ENCODE data around the gene INAVA. TPM values are rescaled to one million over a fixed set of nuclear protein-coding genes. Genes with fewer than 3 reads are reported as not detected.

The INAVA gene
- total and polyA plus RNA-seq, 2 donors (not counting 1 experiment from before 2014, with no cell fraction given), result 0.06 to 0.34 TPM

DNA sequence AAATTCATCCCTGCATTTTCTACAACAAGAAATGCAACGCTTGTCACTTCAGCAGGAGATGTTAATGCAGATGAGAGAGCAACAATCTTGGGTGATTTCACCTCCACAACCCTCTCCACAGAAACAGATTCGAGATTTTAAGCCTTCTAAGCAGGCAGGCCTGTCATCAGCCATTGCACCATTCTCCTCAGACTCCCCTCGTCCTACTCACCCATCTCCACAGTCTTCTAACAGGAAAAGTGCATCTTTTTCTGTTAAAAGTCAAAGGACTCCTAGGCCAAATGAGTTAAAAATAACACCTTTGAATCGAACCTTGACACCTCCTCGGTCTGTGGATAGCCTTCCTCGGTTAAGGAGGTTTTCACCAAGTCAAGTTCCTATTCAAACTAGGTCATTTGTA lies 45.3 kb upstream of the INAVA start:
- POLR2A ChIA-PET, result no interaction called here

GRCh38 chr1:200850554-200850953 lies 44.1 kb upstream of the INAVA start:
- no peak overlapping the region for H3K9ac ChIP-seq (ENCODE audit: low read length)
- H3K79me2 ChIP-seq (ENCODE audit: control insufficient read depth, insufficient read depth, low read length), result no peaks in the 10 kb centered on the region
- no peaks in the 10 kb centered on the region for H4K20me1 ChIP-seq (ENCODE audit: control insufficient read depth, insufficient read depth, low read length, poor library complexity, severe bottlenecking)
- no peaks in the 10 kb centered on the region for H3K4me1 ChIP-seq (ENCODE audit: control insufficient read depth in 2 of 2, insufficient read depth in 2 of 2, low read length in 2 of 2)
- no peak overlapping the region for H3K4me3 ChIP-seq (ENCODE audit: control extremely low read depth in 1 of 5, extremely low read depth in 1 of 5, insufficient read depth in 1 of 5, low read depth in 2 of 5, low read length in 4 of 5)
- DNase-seq (no peak), ATAC-seq (ENCODE audit: low read depth) (no peak)
- no peaks in the 10 kb centered on the region for H3K9me3 Mint-ChIP-seq (ENCODE audit: insufficient read depth)
- no peaks in the 10 kb centered on the region for H3K4me1 Mint-ChIP-seq
- TF ChIP-seq, protein P1, sequence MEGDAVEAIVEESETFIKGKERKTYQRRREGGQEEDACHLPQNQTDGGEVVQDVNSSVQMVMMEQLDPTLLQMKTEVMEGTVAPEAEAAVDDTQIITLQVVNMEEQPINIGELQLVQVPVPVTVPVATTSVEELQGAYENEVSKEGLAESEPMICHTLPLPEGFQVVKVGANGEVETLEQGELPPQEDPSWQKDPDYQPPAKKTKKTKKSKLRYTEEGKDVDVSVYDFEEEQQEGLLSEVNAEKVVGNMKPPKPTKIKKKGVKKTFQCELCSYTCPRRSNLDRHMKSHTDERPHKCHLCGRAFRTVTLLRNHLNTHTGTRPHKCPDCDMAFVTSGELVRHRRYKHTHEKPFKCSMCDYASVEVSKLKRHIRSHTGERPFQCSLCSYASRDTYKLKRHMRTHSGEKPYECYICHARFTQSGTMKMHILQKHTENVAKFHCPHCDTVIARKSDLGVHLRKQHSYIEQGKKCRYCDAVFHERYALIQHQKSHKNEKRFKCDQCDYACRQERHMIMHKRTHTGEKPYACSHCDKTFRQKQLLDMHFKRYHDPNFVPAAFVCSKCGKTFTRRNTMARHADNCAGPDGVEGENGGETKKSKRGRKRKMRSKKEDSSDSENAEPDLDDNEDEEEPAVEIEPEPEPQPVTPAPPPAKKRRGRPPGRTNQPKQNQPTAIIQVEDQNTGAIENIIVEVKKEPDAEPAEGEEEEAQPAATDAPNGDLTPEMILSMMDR (IDR thresholded peaks at IDR 0.05), result no peak
- TF ChIP-seq EZH2 (IDR thresholded peaks at IDR 0.05; ENCODE audit: borderline replicate concordance, insufficient read depth, low read depth, low read length, poor library complexity, severe bottlenecking), result no peak
- H3K4me2 ChIP-seq (replicated peaks; ENCODE audit: low read depth, low read length, poor library complexity, severe bottlenecking), result no peak overlapping the region
- H3K27me3 Mint-ChIP-seq, result peaks cover 3% of the 10 kb centered on the region
- H3K36me3 ChIP-seq (replicated peaks in 1 of 2; ENCODE audit: control extremely low read depth in 1 of 2, control insufficient read depth in 1 of 2, extremely low read depth in 1 of 2, insufficient read depth in 2 of 2, low read length in 1 of 2), result no peaks in the 10 kb centered on the region
- intact Hi-C loops (cut with micrococcal nuclease), result no loop called here
- no peaks in the 10 kb centered on the region for H3K9me3 ChIP-seq (ENCODE audit: control extremely low read depth in 1 of 3, control insufficient read depth in 2 of 3, insufficient read depth in 1 of 3, low read length in 2 of 3)
- H3K27me3 ChIP-seq (replicated peaks in 1 of 4; ENCODE audit: control extremely low read depth in 1 of 4, control insufficient read depth in 3 of 4, insufficient read depth in 4 of 4, low read length in 3 of 4), result no peaks in the 10 kb centered on the region
- no peak overlapping the region for H3K27ac Mint-ChIP-seq
- no peak overlapping the region for H3K4me3 Mint-ChIP-seq
- POLR2A ChIA-PET, result no interaction called here
- CTCF ChIA-PET, result interaction anchor here (1.4 kb wide), 1 partner anchor 13 kb away, joined by 4 read pairs; no protein-coding TSS in a partner anchor
- H2AFZ ChIP-seq (ENCODE audit: insufficient read depth, low read depth, low read length, poor library complexity, severe bottlenecking), result no peak overlapping the region
- no peak overlapping the region for H3K27ac ChIP-seq (ENCODE audit: low read length in 2 of 2)

More for the DNA sequence above, 45.3 kb upstream of the INAVA start:
- TF ChIP-seq EZH2 (IDR thresholded peaks at IDR 0.05; ENCODE audit: borderline replicate concordance, insufficient read depth, low read depth, low read length, poor library complexity, severe bottlenecking), result no peak
- TF ChIP-seq, protein P1 (IDR thresholded peaks at IDR 0.05), result no peak
- CTCF ChIA-PET, result no interaction called here
- H3K79me2 ChIP-seq (ENCODE audit: control insufficient read depth, insufficient read depth, low read length), result no peaks in the 10 kb centered on the region
- 90% methylated on average over 2 of the region's 6 CpGs for whole genome bisulfite sequencing (ENCODE audit: insufficient coverage)
- H3K9ac ChIP-seq (ENCODE audit: low read length), result no peak overlapping the region
- H3K27ac ChIP-seq (ENCODE audit: low read length in 2 of 2), result no peak overlapping the region
- no peak overlapping the region for H3K4me3 Mint-ChIP-seq
- H3K36me3 ChIP-seq (replicated peaks in 1 of 2; ENCODE audit: control extremely low read depth in 1 of 2, control insufficient read depth in 1 of 2, extremely low read depth in 1 of 2, insufficient read depth in 2 of 2, low read length in 1 of 2), result no peaks in the 10 kb centered on the region
- ATAC-seq (ENCODE audit: low read depth) (no peak), DNase-seq (no peak)
- H3K27ac Mint-ChIP-seq, result no peak overlapping the region
- intact Hi-C loops (cut with micrococcal nuclease), result no loop called here
- H4K20me1 ChIP-seq (ENCODE audit: control insufficient read depth, insufficient read depth, low read length, poor library complexity, severe bottlenecking), result no peaks in the 10 kb centered on the region
- no peaks in the 10 kb centered on the region for H3K9me3 ChIP-seq (ENCODE audit: control extremely low read depth in 1 of 3, control insufficient read depth in 2 of 3, insufficient read depth in 1 of 3, low read length in 2 of 3)
- peaks cover 3% of the 10 kb centered on the region for H3K27me3 Mint-ChIP-seq
- no peaks in the 10 kb centered on the region for H3K9me3 Mint-ChIP-seq (ENCODE audit: insufficient read depth)
- H3K4me3 ChIP-seq (ENCODE audit: control extremely low read depth in 1 of 5, extremely low read depth in 1 of 5, insufficient read depth in 1 of 5, low read depth in 2 of 5, low read length in 4 of 5), result no peak overlapping the region
- H2AFZ ChIP-seq (ENCODE audit: insufficient read depth, low read depth, low read length, poor library complexity, severe bottlenecking), result no peak overlapping the region
- H3K4me1 Mint-ChIP-seq, result no peaks in the 10 kb centered on the region
- no peak overlapping the region for H3K4me2 ChIP-seq (replicated peaks; ENCODE audit: low read depth, low read length, poor library complexity, severe bottlenecking)
- no peaks in the 10 kb centered on the region for H3K4me1 ChIP-seq (ENCODE audit: control insufficient read depth in 2 of 2, insufficient read depth in 2 of 2, low read length in 2 of 2)
- peaks cover 0 to 4% (median 0%) of the 10 kb centered on the region in 4 experiments for H3K27me3 ChIP-seq (replicated peaks in 1 of 4; ENCODE audit: control extremely low read depth in 1 of 4, control insufficient read depth in 3 of 4, insufficient read depth in 4 of 4, low read length in 3 of 4)
